HCT116 (cell line): Measurements from ENCODE around the gene PARP14. TPM values are rescaled to one million over a fixed set of nuclear protein-coding genes. Genes with fewer than 3 reads are reported as not detected.

Experiments
- total RNA-seq: library from RNA; stranded (reverse); gene quantifications from one replicate; pipeline ENCODE4 v1.2.1, GENCODE V29; 2021; ENCODE audit not compliant: unreplicated experiment

Gene PARP14
- total RNA-seq, 1 experiment from 2014 or later = 12.2 TPM

Other genes starting within 250 kb of the PARP14 start
- gene KPNA1, start 165.9 kb upstream of the PARP14 start, total RNA-seq = 73.4 TPM
- 9.5 TPM for gene PARP9, start 116.5 kb upstream of the PARP14 start, total RNA-seq
- 13.1 TPM for gene DTX3L, start 116.5 kb upstream of the PARP14 start, total RNA-seq
- 0.12 TPM for gene PARP15, start 103.2 kb upstream of the PARP14 start, total RNA-seq
- gene HSPBAP1, start 113.0 kb downstream of the PARP14 start, total RNA-seq = 6.6 TPM
- gene SLC49A4, start 114.2 kb downstream of the PARP14 start, total RNA-seq = 11.3 TPM